ENCODE results near the gene KIF3A.

DNA sequence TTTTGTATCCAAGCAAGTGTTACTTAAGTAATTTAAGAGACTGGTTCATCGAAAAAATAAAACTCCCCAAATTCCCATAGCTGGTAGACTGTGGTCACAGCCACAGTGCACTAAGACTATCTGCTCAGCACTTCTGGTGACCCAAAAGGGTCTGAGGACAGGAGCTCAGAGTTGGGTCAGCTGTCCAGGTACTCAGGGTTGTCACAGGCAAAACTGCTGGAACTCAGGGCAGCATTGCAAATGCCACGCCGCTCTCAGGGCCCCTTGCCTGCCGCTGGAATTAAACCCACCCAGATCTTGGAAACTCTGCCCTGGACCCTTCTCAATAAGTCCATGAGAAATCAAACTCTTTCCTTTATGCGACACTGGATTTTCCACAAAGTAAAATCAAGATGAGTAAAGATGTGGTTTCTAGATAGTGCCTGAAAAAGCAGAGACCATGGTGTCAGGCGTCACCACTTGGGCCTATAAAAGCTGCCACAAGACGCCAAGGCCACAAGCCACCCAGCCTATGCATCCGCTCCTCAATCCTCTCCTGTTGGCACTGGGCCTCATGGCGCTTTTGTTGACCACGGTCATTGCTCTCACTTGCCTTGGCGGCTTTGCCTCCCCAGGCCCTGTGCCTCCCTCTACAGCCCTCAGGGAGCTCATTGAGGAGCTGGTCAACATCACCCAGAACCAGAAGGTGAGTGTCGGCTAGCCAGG is 79.5 kb downstream of the KIF3A start, which contains the start of gene IL13:
- TF ChIP-seq, protein P1, sequence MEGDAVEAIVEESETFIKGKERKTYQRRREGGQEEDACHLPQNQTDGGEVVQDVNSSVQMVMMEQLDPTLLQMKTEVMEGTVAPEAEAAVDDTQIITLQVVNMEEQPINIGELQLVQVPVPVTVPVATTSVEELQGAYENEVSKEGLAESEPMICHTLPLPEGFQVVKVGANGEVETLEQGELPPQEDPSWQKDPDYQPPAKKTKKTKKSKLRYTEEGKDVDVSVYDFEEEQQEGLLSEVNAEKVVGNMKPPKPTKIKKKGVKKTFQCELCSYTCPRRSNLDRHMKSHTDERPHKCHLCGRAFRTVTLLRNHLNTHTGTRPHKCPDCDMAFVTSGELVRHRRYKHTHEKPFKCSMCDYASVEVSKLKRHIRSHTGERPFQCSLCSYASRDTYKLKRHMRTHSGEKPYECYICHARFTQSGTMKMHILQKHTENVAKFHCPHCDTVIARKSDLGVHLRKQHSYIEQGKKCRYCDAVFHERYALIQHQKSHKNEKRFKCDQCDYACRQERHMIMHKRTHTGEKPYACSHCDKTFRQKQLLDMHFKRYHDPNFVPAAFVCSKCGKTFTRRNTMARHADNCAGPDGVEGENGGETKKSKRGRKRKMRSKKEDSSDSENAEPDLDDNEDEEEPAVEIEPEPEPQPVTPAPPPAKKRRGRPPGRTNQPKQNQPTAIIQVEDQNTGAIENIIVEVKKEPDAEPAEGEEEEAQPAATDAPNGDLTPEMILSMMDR (conservative IDR thresholded peaks at IDR 0.05; ENCODE audit: low read length), result no peak
- TF ChIP-seq EZH2phosphoT487 (IDR thresholded peaks at IDR 0.05; ENCODE audit: borderline replicate concordance), result no peak
